VCaP (cell line): ENCODE measurements around the gene GAB2.

Source experiments
- H3K27ac ChIP-seq: fragments of 450-650 bp; 2 replicates; pipeline ENCODE4 v1.5.1; 2017
- TF ChIP-seq, protein P1 (sequence below): fragments of 450-650 bp; conservative IDR thresholded peaks from 2 replicates; pipeline ENCODE4 v1.5.1; 2017; ENCODE audit warnings: mild to moderate bottlenecking, moderate library complexity

GAB2 gene

DNA sequence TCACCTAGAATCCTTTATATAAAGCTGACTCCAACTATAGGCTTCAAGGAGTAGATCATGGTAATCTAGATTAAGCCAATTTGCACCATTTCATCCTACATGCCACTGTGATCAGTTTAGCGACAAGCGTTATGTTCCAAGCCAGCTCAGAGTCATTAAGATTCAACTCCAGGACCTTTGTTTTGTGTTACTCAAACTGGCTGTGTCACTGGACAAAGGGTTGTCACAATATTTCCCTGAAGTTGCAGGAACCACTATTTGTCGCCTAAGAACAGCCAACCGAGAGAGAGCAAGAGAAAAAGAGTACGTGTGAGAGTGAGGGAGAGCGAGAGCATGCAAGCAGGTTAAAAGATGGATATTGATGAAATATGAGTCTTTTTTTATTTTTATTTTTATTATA lies 124.1 kb downstream of the GAB2 start:
- TF ChIP-seq, protein P1, sequence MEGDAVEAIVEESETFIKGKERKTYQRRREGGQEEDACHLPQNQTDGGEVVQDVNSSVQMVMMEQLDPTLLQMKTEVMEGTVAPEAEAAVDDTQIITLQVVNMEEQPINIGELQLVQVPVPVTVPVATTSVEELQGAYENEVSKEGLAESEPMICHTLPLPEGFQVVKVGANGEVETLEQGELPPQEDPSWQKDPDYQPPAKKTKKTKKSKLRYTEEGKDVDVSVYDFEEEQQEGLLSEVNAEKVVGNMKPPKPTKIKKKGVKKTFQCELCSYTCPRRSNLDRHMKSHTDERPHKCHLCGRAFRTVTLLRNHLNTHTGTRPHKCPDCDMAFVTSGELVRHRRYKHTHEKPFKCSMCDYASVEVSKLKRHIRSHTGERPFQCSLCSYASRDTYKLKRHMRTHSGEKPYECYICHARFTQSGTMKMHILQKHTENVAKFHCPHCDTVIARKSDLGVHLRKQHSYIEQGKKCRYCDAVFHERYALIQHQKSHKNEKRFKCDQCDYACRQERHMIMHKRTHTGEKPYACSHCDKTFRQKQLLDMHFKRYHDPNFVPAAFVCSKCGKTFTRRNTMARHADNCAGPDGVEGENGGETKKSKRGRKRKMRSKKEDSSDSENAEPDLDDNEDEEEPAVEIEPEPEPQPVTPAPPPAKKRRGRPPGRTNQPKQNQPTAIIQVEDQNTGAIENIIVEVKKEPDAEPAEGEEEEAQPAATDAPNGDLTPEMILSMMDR, result no peak
- no peak overlapping the region for H3K27ac ChIP-seq

DNA sequence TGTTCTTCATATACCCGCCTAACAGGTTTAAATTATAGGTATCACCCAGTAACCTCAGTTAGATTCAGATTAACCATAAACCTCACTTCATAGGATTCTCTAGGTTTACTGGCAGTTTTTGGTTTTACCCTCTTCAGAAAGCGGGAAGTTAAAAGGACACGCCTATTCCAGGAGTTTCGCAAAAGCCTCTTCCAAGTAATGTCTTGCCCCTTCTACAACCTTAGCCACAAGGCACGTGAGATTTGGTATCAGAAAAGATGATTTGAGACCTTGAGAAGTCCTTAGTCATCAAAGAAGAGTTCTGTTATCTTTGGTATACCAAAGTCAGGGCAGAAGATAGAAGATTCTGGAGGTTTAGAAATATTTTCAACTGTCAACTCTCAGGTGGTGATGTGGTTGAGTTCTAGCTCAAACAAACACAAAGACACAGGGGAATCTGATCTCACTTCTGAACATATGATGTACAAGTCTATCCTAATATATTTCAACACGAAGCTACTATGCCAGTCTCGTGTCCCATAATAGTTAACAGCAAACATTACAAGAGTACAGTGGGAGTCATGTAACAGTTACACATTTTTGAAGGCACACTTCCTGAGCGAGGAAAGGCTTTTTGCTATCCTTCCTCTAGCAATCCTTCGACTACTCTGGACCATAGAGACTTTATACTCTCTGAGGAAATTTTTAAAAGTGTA lies 125.4 kb downstream of the GAB2 start:
- TF ChIP-seq, protein P1, result no peak
- no peak overlapping the region for H3K27ac ChIP-seq

DNA sequence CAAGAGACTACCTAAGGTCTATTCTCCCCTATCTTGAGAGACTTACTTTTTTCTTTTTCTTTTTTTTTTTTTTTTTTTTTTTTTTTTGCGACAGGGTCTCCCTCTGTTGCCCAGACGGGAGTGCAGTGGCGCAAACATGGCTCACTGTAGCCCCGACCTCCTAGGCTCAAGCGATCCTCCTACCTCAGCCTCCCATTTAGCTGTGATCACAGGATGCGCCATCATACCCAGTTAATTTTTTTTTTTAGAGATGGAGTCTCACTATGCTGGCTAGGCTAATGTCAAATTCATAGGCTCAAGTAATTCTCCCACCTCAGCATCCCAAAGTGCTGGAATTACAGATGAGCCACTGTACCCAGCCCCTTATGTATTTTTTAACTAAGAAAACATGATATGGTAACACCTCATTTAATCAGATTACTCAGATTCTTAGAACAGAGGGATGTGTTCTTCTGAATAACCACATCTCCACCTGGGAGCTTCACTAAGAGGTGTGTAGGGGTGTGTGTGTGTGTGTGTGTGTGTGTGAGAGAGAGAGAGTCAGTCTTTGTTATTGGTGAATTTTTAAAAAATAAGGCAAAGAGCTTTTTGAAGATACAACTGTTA lies 126.0 kb downstream of the GAB2 start:
- TF ChIP-seq, protein P1, result no peak
- H3K27ac ChIP-seq, result no peak overlapping the region

DNA sequence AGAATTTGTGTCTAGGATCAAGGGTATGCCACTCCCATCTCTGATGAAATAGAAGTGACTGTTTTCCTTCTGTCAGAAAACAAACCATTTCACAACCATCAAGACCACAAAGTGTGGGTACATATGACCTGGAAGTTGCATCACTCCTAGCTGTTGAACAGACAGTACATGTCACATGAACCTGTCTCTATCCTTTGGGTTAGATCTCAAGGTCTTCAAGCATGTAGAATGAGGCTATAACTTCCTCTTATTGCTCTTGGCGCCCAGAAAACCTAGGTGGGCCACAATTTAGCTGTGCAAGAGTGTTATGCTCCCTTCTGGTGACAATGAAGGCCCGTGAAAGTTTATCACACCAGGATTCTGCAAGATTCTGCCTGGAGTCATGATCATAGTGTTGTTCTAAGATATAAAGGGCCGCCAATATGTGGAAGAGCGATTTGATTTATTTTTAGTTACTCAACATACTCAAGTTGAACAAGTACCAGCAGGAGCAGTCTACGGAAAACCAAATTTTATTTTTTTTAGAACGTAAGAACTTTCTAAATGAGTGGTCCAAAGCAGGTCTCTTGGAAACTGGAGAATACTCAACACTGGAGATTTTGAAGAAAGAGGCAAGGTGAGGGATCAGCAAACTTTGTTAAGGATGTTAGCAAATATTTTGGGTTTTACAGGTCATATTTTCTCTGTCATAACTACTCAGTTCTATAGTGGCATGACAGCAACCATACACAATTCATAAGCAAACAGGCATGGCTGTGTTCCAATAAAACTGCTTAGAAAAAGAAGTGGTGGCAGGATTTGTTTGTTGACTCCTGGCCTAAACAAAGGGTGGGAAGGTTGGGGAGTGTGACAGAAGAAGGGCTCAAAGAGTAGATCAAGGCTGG lies 127.1 kb downstream of the GAB2 start:
- TF ChIP-seq, protein P1, result no peak
- no peak overlapping the region for H3K27ac ChIP-seq

DNA sequence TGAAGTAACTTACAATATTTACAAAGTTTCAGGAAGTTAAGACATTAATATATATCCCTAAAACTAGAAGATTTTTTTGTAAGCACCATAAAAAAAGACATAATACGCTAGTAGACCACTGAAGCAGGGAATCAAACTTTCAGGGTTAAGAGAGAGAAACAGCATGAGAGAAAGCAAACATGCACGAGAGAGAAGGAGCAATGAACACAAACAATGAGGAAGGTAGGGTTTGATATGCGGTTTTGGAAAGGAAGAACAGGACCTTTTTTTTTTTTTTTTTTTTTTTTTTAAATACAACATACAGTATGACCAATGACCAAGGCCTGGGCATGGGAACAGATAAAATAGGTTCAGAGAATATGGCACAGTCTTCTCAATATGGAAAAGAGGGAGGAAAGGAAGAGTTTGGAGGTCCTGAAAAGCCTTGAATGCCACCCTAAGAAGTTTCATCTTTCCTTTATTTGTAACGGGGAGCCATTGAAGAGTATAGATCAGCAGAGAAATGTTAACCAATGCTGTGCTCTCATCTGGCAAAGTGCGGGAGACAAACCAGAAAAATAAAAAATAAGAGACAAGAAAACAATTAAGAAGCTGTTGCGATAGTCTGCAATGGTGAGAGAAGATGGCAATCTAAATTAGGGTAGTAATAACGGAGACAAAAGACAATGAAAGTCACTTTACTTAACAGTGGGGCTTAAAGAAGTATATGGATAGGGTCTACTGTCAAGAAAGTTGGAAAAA lies 127.9 kb downstream of the GAB2 start:
- no peak overlapping the region for H3K27ac ChIP-seq
- TF ChIP-seq, protein P1, result no peak

DNA sequence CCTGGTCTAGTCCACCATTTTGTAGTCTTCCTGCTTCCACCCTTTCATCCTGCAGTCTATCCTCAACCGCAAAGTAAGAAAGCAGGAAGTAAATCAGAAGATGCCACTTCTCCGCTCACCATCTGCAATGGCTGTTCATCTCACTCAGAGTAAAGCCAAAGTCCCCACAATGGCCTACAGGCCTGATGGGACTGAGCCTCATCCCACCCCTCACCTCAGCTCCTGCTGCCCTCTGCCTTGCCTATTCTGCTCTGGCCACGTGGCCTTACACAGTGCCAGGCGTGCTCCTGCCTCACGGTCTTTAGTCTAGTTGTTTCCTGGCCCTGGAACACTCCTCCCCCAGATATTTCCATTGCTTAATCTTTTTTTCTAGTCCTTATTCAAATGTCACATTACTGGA lies 133.4 kb downstream of the GAB2 start:
- H3K27ac ChIP-seq, result no peak overlapping the region
- TF ChIP-seq, protein P1, result no peak
